ENCODE results near the gene SLC28A3.
"Not testable (repeated sequence)": the region's sequence is repeated elsewhere in the genome, so short reads cannot be mapped to it uniquely, and the experiment has no call there.

Gene SLC28A3

GRCh38 chr9:84340535-84340934, at the start of gene SLC28A3:
Gene SLC28A3, minus strand, starts transcription at chr9:84340758. Its CDS starts 125 bp downstream, at chr9:84340633.
- no peak for DNase-seq

GRCh38 chr9:84390254-84390653, 49.7 kb upstream of the SLC28A3 start:
- DNase-seq = not testable (repeated sequence)

GRCh38 chr9:84387821-84388220, 47.3 kb upstream of the SLC28A3 start:
- no peak for DNase-seq

- DNase-seq = no peak
Measured at GRCh38 chr9:84386753-84387152, 46.2 kb upstream of the SLC28A3 start.

GRCh38 chr9:84385386-84386040, 45.0 kb upstream of the SLC28A3 start:
- DNase-seq = no peak

- no peak for DNase-seq
Measured at GRCh38 chr9:84384617-84385016, 44.1 kb upstream of the SLC28A3 start.

GRCh38 chr9:84383178-84383577, 42.6 kb upstream of the SLC28A3 start:
- DNase-seq = no peak

- DNase-seq = no peak
Measured at GRCh38 chr9:84382720-84383119, 42.2 kb upstream of the SLC28A3 start.

- DNase-seq = no peak
Measured at GRCh38 chr9:84381508-84381907, 41.0 kb upstream of the SLC28A3 start.

GRCh38 chr9:84379740-84380139, 39.2 kb upstream of the SLC28A3 start:
- no peak for DNase-seq

- DNase-seq = no peak
Measured at GRCh38 chr9:84375954-84376353, 35.4 kb upstream of the SLC28A3 start.

- DNase-seq = no peak
Measured at GRCh38 chr9:84374516-84374915, 34.0 kb upstream of the SLC28A3 start.

- DNase-seq = no peak
Measured at GRCh38 chr9:84374013-84374412, 33.5 kb upstream of the SLC28A3 start.

- DNase-seq = no peak
Measured at GRCh38 chr9:84371737-84372136, 31.2 kb upstream of the SLC28A3 start.

GRCh38 chr9:84368601-84369000, 28.0 kb upstream of the SLC28A3 start:
- no peak for DNase-seq

- DNase-seq = not testable (repeated sequence)
Measured at GRCh38 chr9:84367726-84368125, 27.2 kb upstream of the SLC28A3 start.

GRCh38 chr9:84366683-84367082, 26.1 kb upstream of the SLC28A3 start:
- DNase-seq = no peak

- not testable (repeated sequence) for DNase-seq
Measured at GRCh38 chr9:84364894-84365490, 24.4 kb upstream of the SLC28A3 start.

- no peak for DNase-seq
Measured at GRCh38 chr9:84361645-84362044, 21.1 kb upstream of the SLC28A3 start.

- no peak for DNase-seq
Measured at GRCh38 chr9:84357275-84357674, 16.7 kb upstream of the SLC28A3 start.

GRCh38 chr9:84354035-84354434, 13.5 kb upstream of the SLC28A3 start:
- DNase-seq = no peak

GRCh38 chr9:84349671-84350070, 9.1 kb upstream of the SLC28A3 start:
- DNase-seq = no peak

GRCh38 chr9:84343111-84343521, 2.6 kb upstream of the SLC28A3 start:
- DNase-seq = no peak

- DNase-seq = no peak
Measured at GRCh38 chr9:84339962-84340361, 596 bp downstream of the SLC28A3 start.

GRCh38 chr9:84339503-84339902, 1.1 kb downstream of the SLC28A3 start:
- no peak for DNase-seq
